CD4-positive, alpha-beta T cell treated with Interleukin-4 for 4 hours (primary cell): ENCODE measurements around the gene BRD3.

Experiments used
- DNase-seq: peaks from one replicate; pipeline ENCODE4 v3.0.0-alpha.2; 2020

The BRD3 gene

GRCh38 chr9:134053941-134054761 is 13.7 kb downstream of the BRD3 start:
- no peak for DNase-seq

- no peak for DNase-seq
Observed at GRCh38 chr9:134053401-134053871, 14.4 kb downstream of the BRD3 start.

- DNase-seq: no peak
Observed at GRCh38 chr9:134052941-134053340, 14.9 kb downstream of the BRD3 start.

GRCh38 chr9:134052491-134052890 is 15.3 kb downstream of the BRD3 start:
- no peak for DNase-seq

- DNase-seq: no peak
Observed at GRCh38 chr9:134051319-134051718, 16.5 kb downstream of the BRD3 start.

- DNase-seq: no peak
Observed at GRCh38 chr9:134050726-134051125, 17.1 kb downstream of the BRD3 start.

GRCh38 chr9:134049772-134050588 is 17.8 kb downstream of the BRD3 start:
- no peak for DNase-seq

- DNase-seq: no peak
Observed at GRCh38 chr9:134049236-134049635, 18.6 kb downstream of the BRD3 start.

- no peak for DNase-seq
Observed at GRCh38 chr9:134048582-134048968, 19.3 kb downstream of the BRD3 start.

- DNase-seq: no peak
Observed at GRCh38 chr9:134047868-134048581, 19.8 kb downstream of the BRD3 start.

- no peak for DNase-seq
Observed at GRCh38 chr9:134046894-134047681, 20.7 kb downstream of the BRD3 start.

- no peak for DNase-seq
Observed at GRCh38 chr9:134045841-134046544, 21.8 kb downstream of the BRD3 start.

GRCh38 chr9:134044944-134045343 is 22.9 kb downstream of the BRD3 start:
- DNase-seq: no peak

- DNase-seq: no peak
Observed at GRCh38 chr9:134043531-134043988, 24.3 kb downstream of the BRD3 start.

GRCh38 chr9:134041649-134041962 is 26.2 kb downstream of the BRD3 start:
- no peak for DNase-seq

- no peak for DNase-seq
Observed at GRCh38 chr9:134040781-134041648, 26.8 kb downstream of the BRD3 start.

GRCh38 chr9:134040176-134040565 is 27.7 kb downstream of the BRD3 start:
- no peak for DNase-seq

GRCh38 chr9:134039386-134040175 is 28.2 kb downstream of the BRD3 start:
- DNase-seq: no peak

- DNase-seq: no peak
Observed at GRCh38 chr9:134037641-134038040, 30.2 kb downstream of the BRD3 start.

GRCh38 chr9:134036130-134036529 is 31.7 kb downstream of the BRD3 start:
- DNase-seq: no peak
